ENCODE measurements around the gene PCDHGA12.
A peak's percentile ranks its signal among the peaks of the same experiment; 100 is the strongest.

Gene PCDHGA12

DNA sequence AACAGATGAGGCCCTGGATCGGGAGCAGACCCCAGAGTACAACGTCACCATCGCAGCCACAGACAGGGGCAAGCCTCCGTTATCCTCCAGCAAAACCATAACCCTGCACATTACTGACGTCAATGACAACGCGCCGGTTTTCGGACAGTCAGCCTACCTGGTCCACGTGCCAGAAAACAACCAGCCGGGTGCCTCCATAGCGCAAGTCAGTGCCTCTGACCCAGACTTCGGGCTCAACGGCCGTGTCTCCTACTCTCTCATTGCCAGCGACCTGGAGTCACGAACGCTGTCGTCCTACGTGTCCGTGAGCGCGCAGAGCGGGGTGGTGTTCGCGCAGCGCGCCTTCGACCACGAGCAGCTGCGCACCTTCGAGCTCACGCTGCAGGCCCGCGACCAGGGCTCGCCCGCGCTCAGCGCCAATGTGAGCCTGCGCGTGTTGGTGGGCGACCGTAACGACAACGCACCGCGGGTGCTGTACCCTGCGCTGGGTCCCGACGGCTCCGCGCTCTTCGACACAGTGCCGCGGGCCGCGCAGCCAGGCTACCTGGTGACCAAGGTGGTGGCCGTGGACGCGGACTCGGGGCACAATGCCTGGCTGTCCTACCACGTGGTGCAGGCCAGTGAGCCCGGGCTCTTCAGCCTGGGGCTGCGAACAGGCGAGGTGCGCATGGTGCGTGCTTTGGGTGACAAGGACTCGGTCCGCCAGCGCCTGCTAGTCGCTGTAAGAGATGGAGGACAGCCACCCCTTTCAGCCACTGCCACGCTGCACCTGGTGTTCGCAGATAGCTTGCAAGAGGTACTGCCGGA is 11.0 kb upstream of the PCDHGA12 start:
- DNase-seq = no peak
- H2AFZ ChIP-seq (ENCODE audit: low read length) = no peak overlapping the region

DNA sequence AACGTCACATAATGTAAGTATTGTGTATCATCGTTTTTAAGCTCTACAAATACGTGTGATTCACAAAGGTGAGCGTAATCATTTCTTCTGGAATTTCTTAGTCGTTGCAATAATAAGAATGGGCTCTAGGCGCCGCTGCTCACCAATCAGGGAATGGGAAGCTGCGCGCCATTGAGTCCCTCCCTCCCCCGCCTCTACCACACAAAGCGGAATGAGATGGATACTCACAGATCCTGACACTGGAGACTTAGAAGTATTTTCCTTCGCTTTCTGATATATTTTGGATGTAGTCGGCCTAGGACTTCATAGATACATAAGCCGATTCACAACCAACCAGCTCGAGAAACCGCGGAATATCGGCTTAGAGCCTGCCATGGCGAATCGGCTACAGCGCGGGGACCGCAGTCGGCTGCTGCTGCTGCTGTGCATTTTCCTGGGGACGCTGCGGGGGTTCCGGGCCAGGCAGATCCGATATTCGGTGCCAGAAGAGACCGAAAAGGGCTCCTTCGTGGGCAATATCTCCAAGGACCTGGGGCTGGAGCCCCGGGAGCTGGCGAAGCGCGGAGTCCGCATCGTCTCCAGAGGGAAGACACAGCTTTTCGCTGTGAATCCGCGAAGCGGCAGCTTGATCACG is 9.3 kb upstream of the PCDHGA12 start, which contains the start of gene PCDHGA11:
TSS of gene PCDHGA11 (plus strand) at position 197 of the 634 bp plus-strand sequence. CDS start at position 374, 177 bp downstream.
- Histone ChIP-seq H3K79me2 (ENCODE audit: low read length) (no peaks in the 10 kb centered on the region), H4K20me1 (ENCODE audit: insufficient read depth, low read length) (no peaks in the 10 kb centered on the region), H3F3A (ENCODE audit: insufficient read depth, low read length) (no peaks in the 10 kb centered on the region), H3K4me2 (ENCODE audit: low read depth, low read length) (peak within 1 kb of the TSS; percentile 90), H2AFZ (ENCODE audit: low read length) (peak within 1 kb of the TSS; percentile 87), H3K27ac (ENCODE audit: low read length) (no peak within 1 kb of the TSS), H3K9me3 (replicated peaks; ENCODE audit: insufficient read depth, low read length) (no peaks in the 10 kb centered on the region), H3K9ac (ENCODE audit: low read length) (peak within 1 kb of the TSS; percentile 24; the same call in 1 of the 2 replicates), H3K27me3 (replicated peaks; ENCODE audit: insufficient read depth, low read length) (peaks cover 35% of the 10 kb centered on the region), H3K9me2 (replicated peaks; ENCODE audit: insufficient read depth, low read length) (no peaks in the 10 kb centered on the region), H3K36me3 (replicated peaks; ENCODE audit: insufficient read depth, low read length) (no peaks in the 10 kb centered on the region), H3K4me1 (ENCODE audit: low read length) (0 out of 2 replicates have a peak, but pooled peaks cover 3% of the 10 kb centered on the region), H3K4me3 (ENCODE audit: low read length) (peak within 1 kb of the TSS; percentile 75)
- DNase-seq = peak; percentile 66
- TF ChIP-seq EZH2 (optimal IDR thresholded peaks at IDR 0.05; ENCODE audit: low read depth, low read length) (no peak), CTCF (IDR thresholded peaks at IDR 0.05; ENCODE audit: low read length) (peak; percentile 76)

More for the DNA sequence above, 11.0 kb upstream of the PCDHGA12 start:
- Histone ChIP-seq H3K4me1 (ENCODE audit: low read length) (0 out of 2 replicates have a peak, but pooled peaks cover 3% of the 10 kb centered on the region), H3K4me2 (ENCODE audit: low read depth, low read length) (no peak overlapping the region), H3K36me3 (replicated peaks; ENCODE audit: insufficient read depth, low read length) (no peaks in the 10 kb centered on the region), H3K9ac (ENCODE audit: low read length) (no peak overlapping the region), H3F3A (ENCODE audit: insufficient read depth, low read length) (no peaks in the 10 kb centered on the region), H4K20me1 (ENCODE audit: insufficient read depth, low read length) (no peaks in the 10 kb centered on the region), H3K9me2 (replicated peaks; ENCODE audit: insufficient read depth, low read length) (no peaks in the 10 kb centered on the region), H3K9me3 (replicated peaks; ENCODE audit: insufficient read depth, low read length) (no peaks in the 10 kb centered on the region), H3K27ac (ENCODE audit: low read length) (no peak overlapping the region), H3K79me2 (ENCODE audit: low read length) (no peaks in the 10 kb centered on the region), H3K4me3 (ENCODE audit: low read length) (no peak overlapping the region), H3K27me3 (replicated peaks; ENCODE audit: insufficient read depth, low read length) (peaks cover 26% of the 10 kb centered on the region)
- no peak for TF ChIP-seq EZH2 (optimal IDR thresholded peaks at IDR 0.05; ENCODE audit: low read depth, low read length)
- TF ChIP-seq EZH2phosphoT487 (IDR thresholded peaks at IDR 0.05; ENCODE audit: low read length) = no peak
- no peak for TF ChIP-seq CTCF (IDR thresholded peaks at IDR 0.05; ENCODE audit: low read length)

DNA sequence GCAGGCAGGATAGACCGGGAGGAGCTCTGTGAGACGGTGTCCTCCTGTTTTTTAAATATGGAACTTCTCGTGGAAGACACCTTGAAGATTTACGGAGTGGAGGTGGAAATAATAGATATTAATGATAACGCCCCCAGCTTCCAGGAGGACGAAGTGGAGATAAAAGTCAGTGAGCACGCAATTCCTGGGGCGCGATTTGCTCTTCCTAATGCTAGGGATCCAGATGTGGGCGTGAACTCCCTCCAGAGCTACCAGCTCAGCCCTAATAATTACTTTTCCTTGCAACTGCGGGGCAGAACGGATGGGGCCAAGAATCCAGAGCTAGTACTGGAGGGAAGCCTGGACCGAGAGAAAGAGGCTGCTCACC is 8.8 kb upstream of the PCDHGA12 start:
- H3K4me1 ChIP-seq (ENCODE audit: low read length) = 0 out of 2 replicates have a peak, but pooled peaks cover 3% of the 10 kb centered on the region
- H3K36me3 ChIP-seq (replicated peaks; ENCODE audit: insufficient read depth, low read length) = no peaks in the 10 kb centered on the region
- TF ChIP-seq CTCF (IDR thresholded peaks at IDR 0.05; ENCODE audit: low read length) (no peak), EZH2 (optimal IDR thresholded peaks at IDR 0.05; ENCODE audit: low read depth, low read length) (no peak), EZH2phosphoT487 (IDR thresholded peaks at IDR 0.05; ENCODE audit: low read length) (no peak)
- H3K9me3 ChIP-seq (replicated peaks; ENCODE audit: insufficient read depth, low read length) = no peaks in the 10 kb centered on the region
- H3K27me3 ChIP-seq (replicated peaks; ENCODE audit: insufficient read depth, low read length) = peaks cover 35% of the 10 kb centered on the region
- no peak overlapping the region for H3K27ac ChIP-seq (ENCODE audit: low read length)
- peak overlapping the region; percentile 87 for H2AFZ ChIP-seq (ENCODE audit: low read length)
- H3K4me2 ChIP-seq (ENCODE audit: low read depth, low read length) = peak overlapping the region; percentile 90
- H3K4me3 ChIP-seq (ENCODE audit: low read length) = peak overlapping the region; percentile 75
- H4K20me1 ChIP-seq (ENCODE audit: insufficient read depth, low read length) = no peaks in the 10 kb centered on the region
- DNase-seq = no peak
- H3K9me2 ChIP-seq (replicated peaks; ENCODE audit: insufficient read depth, low read length) = no peaks in the 10 kb centered on the region
- peak overlapping the region; percentile 24; the same call in 1 of the 2 replicates for H3K9ac ChIP-seq (ENCODE audit: low read length)
- H3F3A ChIP-seq (ENCODE audit: insufficient read depth, low read length) = no peaks in the 10 kb centered on the region
- no peaks in the 10 kb centered on the region for H3K79me2 ChIP-seq (ENCODE audit: low read length)
